ENCODE measurements around the gene UNC5B.

UNC5B gene

GRCh38 chr10:71212318-71213126, at the start of gene UNC5B:
TSS of gene UNC5B (plus strand) at chr10:71212570. CDS start at chr10:71212986, 416 bp downstream.
- DNase-seq (ENCODE audit: low read depth in 2 of 2), result peak in 1 of 2 donors; percentile 37

DNA sequence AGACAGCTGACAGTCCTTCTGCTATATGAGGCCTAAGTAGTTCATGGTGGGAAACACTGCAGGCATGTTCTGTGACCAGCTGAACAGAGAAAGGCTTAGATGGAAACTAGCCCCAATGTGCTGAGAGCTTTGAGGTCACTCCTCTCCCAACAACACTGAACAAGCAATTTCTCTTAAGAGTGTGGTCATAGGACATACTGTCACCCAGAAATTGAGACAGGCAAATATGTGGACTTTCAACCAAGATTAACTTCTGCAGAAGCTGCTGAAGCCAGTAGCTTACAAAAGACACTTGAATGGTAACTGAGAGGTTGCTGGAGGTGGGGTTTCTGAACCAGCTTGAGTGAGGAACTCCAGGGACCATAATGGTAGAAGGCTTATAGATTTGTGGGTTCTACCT, 38.9 kb upstream of the UNC5B start:
- DNase-seq (ENCODE audit: low read depth in 2 of 2), result no peak

DNA sequence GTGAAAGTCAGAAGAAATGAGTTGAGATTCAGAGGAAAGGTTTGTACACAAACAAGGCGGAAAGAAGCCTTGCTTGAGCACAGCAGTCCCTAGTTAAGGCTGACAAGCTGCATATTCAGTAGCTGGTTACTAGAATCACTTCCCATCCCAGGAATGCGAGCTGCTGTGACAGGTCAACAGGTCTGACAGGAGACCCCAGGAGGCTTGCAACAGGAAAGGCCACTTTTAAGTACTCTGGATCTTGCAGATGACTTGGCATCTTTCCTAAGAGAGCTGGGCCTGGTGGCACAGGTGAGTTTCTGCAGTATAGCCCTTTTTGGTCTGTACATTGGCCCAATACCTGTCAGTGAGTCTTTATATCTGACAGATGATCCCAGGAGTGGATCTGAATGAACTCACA, 35.7 kb upstream of the UNC5B start:
- no peak for DNase-seq (ENCODE audit: low read depth in 2 of 2)

- DNase-seq (ENCODE audit: low read depth in 2 of 2), result no peak
Observed at GRCh38 chr10:71177651-71178199, 34.6 kb upstream of the UNC5B start.

DNA sequence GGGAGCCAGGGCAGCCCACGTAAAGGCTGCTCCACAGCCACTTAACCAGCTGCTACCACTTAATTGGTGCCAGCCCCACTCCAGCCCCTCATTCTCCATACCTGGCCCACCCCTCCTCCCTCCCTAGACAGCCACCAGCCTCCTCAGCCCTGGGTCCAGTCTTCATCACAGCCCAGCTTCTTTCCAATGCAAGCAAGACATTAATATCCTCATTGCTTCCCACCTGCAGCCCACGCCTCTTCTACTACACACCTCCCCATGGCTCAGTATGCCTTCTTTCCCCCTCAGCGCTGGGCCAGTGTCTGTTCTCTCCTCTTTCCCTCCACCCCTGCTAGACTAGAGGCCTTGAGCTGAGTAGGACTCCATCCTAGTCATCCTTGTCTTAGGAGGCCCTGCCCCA, 33.5 kb upstream of the UNC5B start:
- DNase-seq (ENCODE audit: low read depth in 2 of 2), result no peak

DNA sequence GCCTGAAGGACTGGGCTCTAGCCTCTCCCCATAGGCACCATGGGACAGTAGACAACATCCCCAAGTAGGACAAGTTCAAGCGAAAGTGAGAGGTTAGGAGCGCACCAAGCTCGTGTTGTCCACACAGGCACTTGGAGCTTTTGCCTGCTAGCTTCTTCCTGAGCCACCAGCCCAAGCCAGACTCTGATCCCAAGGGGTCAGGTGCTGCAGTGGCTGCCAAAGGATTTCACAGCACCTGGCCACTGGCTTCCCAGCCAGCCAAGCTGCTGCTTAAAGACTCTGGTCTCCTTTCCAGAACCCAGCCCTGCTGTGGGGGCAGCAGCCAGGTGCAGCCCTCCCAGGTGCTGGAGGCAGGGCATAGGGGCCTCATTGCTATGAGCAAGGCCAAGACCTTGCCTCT, 33.0 kb upstream of the UNC5B start:
- no peak for DNase-seq (ENCODE audit: low read depth in 2 of 2)

GRCh38 chr10:71184421-71184820, 27.9 kb upstream of the UNC5B start:
- no peak for DNase-seq (ENCODE audit: low read depth in 2 of 2)

GRCh38 chr10:71185209-71185608, 27.2 kb upstream of the UNC5B start:
- DNase-seq (ENCODE audit: low read depth in 2 of 2), result no peak

- DNase-seq (ENCODE audit: low read depth in 2 of 2), result no peak
Observed at GRCh38 chr10:71187197-71187596, 25.2 kb upstream of the UNC5B start.

GRCh38 chr10:71187600-71187999, 24.8 kb upstream of the UNC5B start:
- DNase-seq (ENCODE audit: low read depth in 2 of 2), result no peak

DNA sequence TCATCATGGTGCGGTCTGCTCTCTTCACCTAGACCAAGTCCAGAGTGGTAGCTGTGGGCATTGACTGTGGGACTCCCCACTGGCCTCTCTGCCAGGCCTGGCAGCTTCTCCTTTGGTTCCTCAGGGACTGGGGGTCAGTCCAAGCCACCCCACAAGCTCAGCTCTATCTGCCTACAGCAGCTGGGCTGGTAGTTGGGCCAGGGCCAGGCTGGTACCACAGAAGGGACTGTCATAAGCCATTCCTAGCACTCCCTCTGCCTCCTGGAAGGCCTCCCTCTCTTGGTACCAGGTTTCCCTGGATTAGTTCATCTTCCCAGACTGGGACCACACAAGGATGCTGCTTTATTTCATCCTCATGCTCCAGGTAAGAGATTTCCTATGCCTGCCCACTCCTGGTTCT, 24.2 kb upstream of the UNC5B start:
- DNase-seq (ENCODE audit: low read depth in 2 of 2), result no peak

- DNase-seq (ENCODE audit: low read depth in 2 of 2), result no peak
Observed at GRCh38 chr10:71191019-71191418, 21.4 kb upstream of the UNC5B start.

DNA sequence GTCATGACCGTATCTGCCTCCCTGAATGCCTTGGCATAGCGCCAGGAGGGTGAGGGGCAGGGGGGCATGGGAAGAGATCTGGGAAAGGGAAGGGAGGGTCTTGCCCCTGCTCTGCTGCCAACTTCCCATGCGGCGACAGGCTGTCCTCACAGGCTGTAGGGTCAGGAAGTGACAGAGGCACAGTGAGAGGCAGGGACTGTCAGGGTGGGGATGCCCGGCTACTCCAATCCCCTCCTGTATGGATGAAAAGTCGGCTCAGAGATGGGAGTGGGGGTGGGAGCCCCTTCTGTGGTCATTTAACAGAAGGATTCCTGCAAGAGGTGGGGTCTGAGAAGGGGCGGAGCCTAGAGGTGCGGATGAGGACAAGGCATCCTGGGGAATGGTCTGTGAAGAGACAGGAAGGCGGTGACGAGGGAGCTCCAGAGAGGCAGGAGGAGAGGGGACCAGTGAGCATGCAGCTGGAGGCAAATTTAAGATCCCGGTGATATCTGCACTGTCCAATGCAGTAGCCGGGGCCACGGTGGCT, 20.8 kb upstream of the UNC5B start:
- no peak for DNase-seq (ENCODE audit: low read depth in 2 of 2)

GRCh38 chr10:71193516-71193915, 18.9 kb upstream of the UNC5B start:
- DNase-seq (ENCODE audit: low read depth in 2 of 2), result no peak

DNA sequence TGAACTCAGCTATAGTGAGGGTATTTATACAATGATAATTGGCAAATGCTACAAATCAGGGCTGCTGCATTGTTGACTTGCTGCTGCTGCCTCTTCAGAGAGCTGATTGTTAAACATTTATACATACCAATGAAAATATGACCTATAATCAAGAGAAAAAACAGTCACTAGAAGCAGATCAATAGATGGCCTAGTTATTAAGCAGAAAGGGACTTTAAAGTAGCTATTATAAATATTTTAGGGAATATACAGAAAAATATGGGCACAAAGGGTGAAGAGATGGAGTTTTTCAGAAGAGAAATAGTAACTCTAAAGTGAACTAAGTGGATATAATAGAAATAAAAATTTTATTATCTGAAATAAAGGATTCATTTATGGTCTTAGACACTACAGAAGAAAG, 14.4 kb upstream of the UNC5B start:
- DNase-seq (ENCODE audit: low read depth in 2 of 2), result no peak

DNA sequence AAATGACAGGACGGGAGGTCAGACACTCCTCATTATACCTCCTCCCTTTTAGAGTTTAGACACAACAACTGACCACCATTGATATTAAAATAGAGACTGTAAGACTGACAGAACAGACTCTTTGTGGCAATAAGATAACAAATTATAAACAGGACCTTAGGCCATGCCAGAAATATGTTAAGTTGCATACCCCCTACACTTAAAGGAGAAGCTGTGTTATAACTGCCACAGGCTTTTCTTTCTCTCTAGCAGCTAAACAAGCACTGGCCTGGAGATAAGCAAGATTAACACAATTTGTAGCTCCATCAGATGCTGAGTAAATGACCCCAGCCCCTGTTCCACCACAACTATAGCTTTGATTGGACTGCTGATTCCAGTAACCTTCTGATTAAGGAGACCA, 10.5 kb upstream of the UNC5B start:
- no peak for DNase-seq (ENCODE audit: low read depth in 2 of 2)

DNA sequence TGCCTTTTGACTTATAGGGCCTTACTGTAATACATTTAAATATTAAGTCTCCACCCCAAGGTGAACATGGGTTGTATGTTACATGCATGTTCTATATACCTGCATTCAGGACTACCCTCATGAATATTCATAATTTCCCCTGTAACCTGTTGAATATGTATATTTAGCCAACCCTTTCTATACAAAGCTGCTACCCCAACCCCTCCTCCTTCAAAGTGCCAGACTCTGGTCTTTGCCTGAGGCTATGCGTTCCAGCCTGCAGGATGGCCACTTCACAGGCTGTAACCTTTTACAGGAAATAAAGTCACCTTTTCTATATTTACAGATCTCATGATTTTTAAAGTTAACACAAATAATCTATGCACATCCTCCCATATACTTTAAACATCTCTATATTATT, 10.1 kb upstream of the UNC5B start:
- DNase-seq (ENCODE audit: low read depth in 2 of 2), result no peak

DNA sequence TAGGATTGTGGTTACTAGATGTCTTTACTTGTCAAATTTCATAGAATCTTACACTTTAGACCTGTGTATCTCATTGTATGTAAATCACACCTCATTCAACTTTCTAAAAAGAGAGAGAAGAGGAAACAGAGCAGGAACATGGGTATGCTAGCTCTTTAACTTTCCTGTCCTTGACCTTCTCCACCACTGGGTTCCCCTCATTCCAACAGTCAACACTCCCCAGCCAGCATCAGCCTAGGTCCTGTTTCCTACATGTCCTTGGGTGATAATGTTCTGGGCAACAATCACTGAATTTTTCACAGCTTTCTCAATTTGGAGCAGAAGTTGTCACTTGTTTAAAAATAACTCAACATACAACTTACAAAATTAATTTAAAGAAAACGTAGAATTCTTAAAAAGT, 9.2 kb upstream of the UNC5B start:
- no peak for DNase-seq (ENCODE audit: low read depth in 2 of 2)

GRCh38 chr10:71203716-71204115, 8.7 kb upstream of the UNC5B start:
- no peak for DNase-seq (ENCODE audit: low read depth in 2 of 2)

DNA sequence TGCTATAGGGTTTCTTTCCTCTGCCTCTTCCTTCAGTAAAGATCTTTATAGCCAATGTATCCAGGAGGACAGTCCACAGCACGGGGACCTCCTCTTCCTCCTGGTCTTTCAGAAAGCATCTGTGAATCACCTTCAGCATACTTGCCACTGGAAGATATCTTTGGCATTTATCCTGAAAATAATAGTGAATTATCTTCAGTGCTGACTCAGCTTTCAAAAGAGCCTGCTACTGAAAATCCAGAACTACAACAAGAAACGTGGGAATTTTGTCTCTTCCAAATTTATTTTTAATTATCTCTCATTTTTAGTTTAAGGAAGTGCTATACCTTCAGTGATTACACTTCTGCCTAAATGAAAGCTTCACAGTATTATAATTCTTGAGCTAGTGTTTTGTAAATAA, 7.6 kb upstream of the UNC5B start:
- no peak for DNase-seq (ENCODE audit: low read depth in 2 of 2)

DNA sequence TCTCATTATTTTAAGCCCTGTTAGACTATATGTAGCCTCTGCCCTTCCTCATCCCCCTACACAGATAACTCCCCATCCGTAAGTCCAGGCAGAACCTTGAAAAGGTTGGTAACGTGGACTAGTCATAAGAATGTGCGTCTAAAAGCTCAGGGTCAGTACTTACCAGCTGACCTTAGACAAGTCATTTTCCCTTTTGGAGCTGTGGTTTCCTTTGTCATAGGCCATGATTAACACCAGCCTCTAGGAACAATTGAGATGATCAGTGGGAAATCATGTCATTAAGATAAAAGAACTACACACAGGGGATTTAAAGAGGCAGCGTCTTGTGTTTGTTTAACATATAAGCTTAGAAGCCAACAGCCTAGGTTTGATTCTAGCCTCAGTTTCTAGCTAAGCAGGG, 6.9 kb upstream of the UNC5B start:
- no peak for DNase-seq (ENCODE audit: low read depth in 2 of 2)

DNA sequence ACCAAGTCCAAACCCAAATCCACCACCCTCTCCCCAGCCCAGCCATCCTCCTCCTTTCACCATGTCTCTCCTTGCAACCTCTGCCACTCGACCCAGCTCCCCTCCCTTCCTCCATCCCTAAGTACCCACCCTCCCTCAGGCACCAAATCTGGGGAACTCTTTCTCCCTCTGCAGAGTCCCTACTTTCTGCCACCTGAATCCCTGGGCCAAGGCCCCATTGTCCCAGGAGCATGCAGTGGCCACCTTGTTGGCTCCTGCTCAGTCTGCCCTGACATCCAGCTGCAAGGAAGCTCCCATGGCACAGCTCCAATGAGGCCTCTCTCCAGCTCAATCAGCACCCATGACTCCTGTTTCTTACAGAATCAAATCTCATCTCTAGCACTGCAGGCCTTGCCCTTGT, 5.5 kb upstream of the UNC5B start:
- no peak for DNase-seq (ENCODE audit: low read depth in 2 of 2)

DNA sequence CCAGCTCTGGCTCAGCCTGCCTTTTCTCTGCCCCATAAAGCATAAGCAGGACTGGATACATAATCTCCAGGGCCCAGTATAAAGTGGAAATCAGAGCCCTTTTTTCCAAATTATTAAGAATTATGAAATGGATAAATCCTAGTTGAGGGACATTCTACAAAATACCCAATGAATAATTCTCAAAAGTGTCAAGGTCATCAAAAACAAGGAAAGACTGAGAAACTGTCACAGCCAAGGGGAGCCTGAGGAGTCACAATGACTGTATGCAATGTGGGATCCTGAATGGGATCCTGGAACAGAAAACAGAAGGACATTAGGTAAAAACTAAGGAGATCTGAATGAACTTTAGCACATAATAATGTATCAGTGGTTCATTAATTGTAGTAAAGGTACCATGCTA, 4.8 kb upstream of the UNC5B start:
- no peak for DNase-seq (ENCODE audit: low read depth in 2 of 2)

DNA sequence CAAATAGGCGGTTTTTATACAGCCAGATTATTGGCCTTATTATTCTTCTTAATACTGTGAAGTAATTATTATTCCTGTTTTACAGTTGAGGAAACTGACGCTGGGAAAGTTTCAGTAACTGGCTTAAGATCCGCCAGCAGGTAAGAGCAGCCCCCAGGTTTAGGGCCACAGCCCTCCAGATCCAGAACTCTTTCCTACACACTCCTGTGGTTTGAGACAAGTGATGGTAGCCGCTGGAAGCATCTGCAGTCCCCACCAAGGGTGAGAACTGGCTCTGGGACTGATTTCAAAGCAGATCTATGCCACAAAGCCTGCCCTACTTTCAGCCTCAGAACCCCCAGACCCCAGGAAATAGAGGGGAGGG, 3.0 kb upstream of the UNC5B start:
- no peak for DNase-seq (ENCODE audit: low read depth in 2 of 2)
